Muscle of leg (tissue), 11 donors: ENCODE results near the gene CD300LF. TPM values are rescaled to one million over a fixed set of nuclear protein-coding genes. Genes with fewer than 3 reads are reported as not detected.
A peak's percentile ranks its signal among the peaks of the same experiment; 100 is the strongest.

Source experiments
- DNase-seq: peaks from one replicate; pipeline ENCODE4 v3.0.0; 2013
- H3K27ac ChIP-seq: one replicate; pipeline ENCODE4 v1.5.1; 2013; ENCODE audit warnings: mild to moderate bottlenecking, low read length, control low read depth
- H3K27me3 ChIP-seq: one replicate; pipeline ENCODE4 v1.6.1; 2013; ENCODE audit warnings: low read length; ENCODE audit not compliant: control insufficient read depth, insufficient read depth
- H3K36me3 ChIP-seq: one replicate; pipeline ENCODE4 v1.6.1; 2013; ENCODE audit warnings: low read length; ENCODE audit not compliant: control insufficient read depth, insufficient read depth
- H3K4me1 ChIP-seq: one replicate; pipeline ENCODE4 v1.6.1; 2013; ENCODE audit warnings: low read length; ENCODE audit not compliant: control insufficient read depth, insufficient read depth
- H3K4me3 ChIP-seq: one replicate; pipeline ENCODE4 v1.5.1; 2013; ENCODE audit warnings: low read length, control low read depth
- H3K9me3 ChIP-seq: replicated peaks from 2 replicates; pipeline ENCODE4 v1.6.1; 2013; ENCODE audit warnings: low read depth, low read length; ENCODE audit not compliant: control insufficient read depth
- WGBS: methylation state at CpG from one replicate; pipeline ENCODE4 v1.1.5; 2013; ENCODE audit warnings: missing lambda C conversion rate; ENCODE audit not compliant: insufficient coverage; 5-methylcytosine and 5-hydroxymethylcytosine counted together
- polyA plus RNA-seq, 8 donors: library from polyadenylated mRNA; unstranded; fragments of 120-200 nt; gene quantifications; one replicate each; pipeline versions ENCODE4 v1.2.1 to v1.2.3, GENCODE V29; 2013; ENCODE audit warnings: inconsistent platforms in 1 of 8, low replicate concordance in 1 of 8; ENCODE audit not compliant: insufficient read length in 8 of 8, insufficient read depth in 1 of 8
- total RNA-seq: library from RNA; stranded (reverse); fragments of 120-200 nt; gene quantifications from one replicate; pipeline ENCODE4 v1.2.4, GENCODE V29; 2013

CD300LF gene
- total and polyA plus RNA-seq, 9 donors: 0.21 to 0.65 (median 0.45) TPM

DNA sequence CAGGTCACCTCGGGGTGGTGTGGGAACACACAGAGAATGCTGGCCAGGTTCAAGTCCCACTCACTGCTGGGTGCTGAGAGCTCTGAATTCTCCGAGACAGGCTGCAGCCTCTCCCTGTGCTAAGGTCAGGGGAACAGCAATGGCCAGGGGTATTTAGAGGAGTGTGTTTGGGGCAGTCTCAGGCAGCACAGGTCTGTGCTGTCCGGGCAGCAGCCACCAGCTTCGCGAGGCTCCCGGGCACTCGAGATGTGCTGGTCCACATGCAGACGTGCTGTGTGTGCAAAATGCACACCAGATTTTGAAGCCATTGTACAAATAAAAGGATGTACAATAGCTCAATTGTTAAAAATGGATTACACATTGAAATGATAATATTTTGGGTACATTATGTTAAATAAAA, 42.8 kb upstream of the CD300LF start:
- Histone ChIP-seq H3K27me3 (peaks cover 15% of the 10 kb centered on the region), H3K9me3 (no peaks in the 10 kb centered on the region), H3K4me1 (peaks cover 39% of the 10 kb centered on the region), H3K4me3 (no peak overlapping the region), H3K27ac (no peak overlapping the region), H3K36me3 (no peaks in the 10 kb centered on the region)
- 87% methylated on average over 5 of the region's 8 CpGs for WGBS
- DNase-seq: no peak

DNA sequence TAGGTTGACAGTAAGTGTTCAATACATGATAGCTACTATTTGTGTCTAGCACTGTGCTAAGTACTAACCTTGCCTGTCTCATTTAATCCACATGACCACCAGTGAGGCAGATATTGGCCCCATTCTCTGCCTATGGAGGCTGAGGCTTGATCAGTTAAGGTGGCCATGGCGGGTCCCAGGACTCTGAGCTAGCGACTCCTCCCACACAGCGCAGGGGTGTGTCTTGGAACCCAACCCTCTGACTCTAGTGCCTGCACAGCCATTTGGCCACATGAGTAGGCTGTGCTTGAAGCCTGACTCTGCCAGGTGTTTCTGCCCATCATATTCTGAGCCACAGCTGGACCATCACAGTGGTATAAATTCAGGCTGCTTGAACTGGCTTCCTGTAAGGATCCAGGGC, 42.1 kb upstream of the CD300LF start:
- peaks cover 32% of the 10 kb centered on the region for H3K4me1 ChIP-seq
- 81% methylated on average over 3 of the region's 3 CpGs for WGBS

DNA sequence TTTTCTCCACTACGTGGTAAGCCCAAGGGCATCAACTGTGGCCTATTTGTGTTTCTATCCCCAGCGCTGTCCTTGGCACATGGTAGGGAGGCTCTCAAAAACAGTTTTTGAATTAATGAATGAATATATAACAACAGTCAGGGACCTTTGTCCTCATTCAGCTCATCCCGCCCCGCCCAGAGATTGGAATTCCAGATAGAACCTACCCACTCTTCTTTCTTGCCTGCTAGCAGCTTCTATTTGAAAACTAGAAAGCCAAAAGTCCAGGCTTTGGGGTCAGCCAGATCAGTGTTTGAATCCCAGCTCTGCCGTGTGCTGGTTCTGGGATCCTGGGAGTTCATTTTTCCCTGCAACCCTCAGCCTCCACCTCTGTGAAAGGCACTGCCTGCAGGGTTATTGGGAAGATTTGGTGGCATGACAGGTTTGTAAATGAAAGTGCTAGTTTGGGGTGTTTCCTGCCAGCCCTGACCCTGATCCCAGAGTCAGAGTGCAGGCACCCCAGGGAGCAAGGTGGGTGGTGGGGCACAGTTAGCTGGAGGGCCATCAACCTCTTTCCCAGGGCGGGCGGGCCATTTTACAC, 40.2 kb upstream of the CD300LF start:
- Histone ChIP-seq H3K4me3 (no peak overlapping the region), H3K4me1 (peaks cover 22% of the 10 kb centered on the region), H3K9me3 (no peaks in the 10 kb centered on the region), H3K27ac (no peak overlapping the region), H3K36me3 (no peaks in the 10 kb centered on the region), H3K27me3 (peaks cover 39% of the 10 kb centered on the region)
- WGBS: no CpG with 5 or more reads among the region's 7 CpGs
- DNase-seq: no peak

More for the DNA sequence above, 42.1 kb upstream of the CD300LF start:
- DNase-seq: no peak
- no peak overlapping the region for H3K27ac ChIP-seq
- peaks cover 22% of the 10 kb centered on the region for H3K27me3 ChIP-seq
- H3K36me3 ChIP-seq: no peaks in the 10 kb centered on the region
- no peak overlapping the region for H3K4me3 ChIP-seq
- H3K9me3 ChIP-seq: no peaks in the 10 kb centered on the region

DNA sequence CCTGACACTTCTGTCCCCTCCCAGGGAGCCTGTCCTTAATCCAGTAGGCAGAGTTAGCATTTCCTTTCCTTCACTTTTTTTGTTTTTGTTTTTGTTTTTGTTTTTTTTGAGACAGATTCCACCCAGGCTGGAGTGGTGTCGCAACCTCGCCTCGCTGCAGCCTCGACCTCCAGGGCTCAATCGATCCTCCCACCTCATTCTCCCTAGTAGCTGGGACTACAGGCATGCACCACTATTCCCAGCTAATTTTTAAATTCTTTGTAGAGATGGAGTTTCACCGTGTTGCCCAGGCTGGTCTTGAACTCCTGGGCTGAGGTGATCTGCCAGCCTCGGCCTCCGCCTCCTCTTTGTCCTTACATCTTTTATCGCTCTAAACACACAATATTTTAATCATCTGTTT, 39.7 kb upstream of the CD300LF start:
- no CpG with 5 or more reads among the region's 9 CpGs for WGBS
- no peak overlapping the region for H3K4me3 ChIP-seq
- peaks cover 44% of the 10 kb centered on the region for H3K27me3 ChIP-seq
- DNase-seq: no peak
- peaks cover 22% of the 10 kb centered on the region for H3K4me1 ChIP-seq
- H3K27ac ChIP-seq: no peak overlapping the region
- H3K9me3 ChIP-seq: no peaks in the 10 kb centered on the region
- H3K36me3 ChIP-seq: no peaks in the 10 kb centered on the region

DNA sequence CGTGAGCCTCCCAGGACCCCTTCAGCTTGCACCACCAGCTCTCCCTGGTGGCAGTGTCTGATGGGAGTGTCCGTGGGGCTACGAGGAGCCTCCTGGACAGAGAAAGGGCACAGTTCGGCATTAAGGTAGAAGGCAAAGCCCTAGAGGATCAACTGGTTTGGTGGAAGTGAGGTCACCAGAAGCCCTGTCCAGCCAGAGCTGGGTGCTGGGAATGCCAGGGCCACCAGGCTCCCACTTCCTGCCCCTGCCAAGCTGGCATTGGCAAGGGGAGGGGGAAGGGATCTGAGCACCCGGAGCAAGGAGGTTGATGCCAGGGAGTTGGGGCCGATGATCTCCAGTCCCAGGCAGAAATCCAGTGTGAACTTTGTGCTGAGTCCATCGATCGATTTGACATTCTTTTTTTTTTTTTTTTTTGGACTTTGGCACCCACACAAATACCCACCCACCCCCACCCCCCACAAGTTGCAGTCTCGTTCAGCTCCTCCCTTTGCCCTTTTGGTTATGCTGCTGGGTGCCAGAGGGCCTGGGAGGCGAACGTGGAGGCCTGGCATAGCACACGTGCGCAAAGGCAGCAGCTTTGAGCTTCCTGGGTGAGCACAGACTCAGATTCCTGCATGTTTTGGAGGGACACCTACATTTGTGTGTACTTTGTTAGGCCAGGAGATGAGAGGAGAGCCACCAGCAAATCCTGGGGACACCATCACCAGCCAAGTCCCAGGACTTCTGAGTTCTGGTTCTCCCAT, 37.8 kb upstream of the CD300LF start:
- H3K36me3 ChIP-seq: no peaks in the 10 kb centered on the region
- peaks cover 23% of the 10 kb centered on the region for H3K4me1 ChIP-seq
- 78% methylated on average over 11 of the region's 13 CpGs for WGBS
- H3K27me3 ChIP-seq: peaks cover 60% of the 10 kb centered on the region
- DNase-seq: no peak
- H3K27ac ChIP-seq: no peak overlapping the region
- no peak overlapping the region for H3K4me3 ChIP-seq
- no peaks in the 10 kb centered on the region for H3K9me3 ChIP-seq

DNA sequence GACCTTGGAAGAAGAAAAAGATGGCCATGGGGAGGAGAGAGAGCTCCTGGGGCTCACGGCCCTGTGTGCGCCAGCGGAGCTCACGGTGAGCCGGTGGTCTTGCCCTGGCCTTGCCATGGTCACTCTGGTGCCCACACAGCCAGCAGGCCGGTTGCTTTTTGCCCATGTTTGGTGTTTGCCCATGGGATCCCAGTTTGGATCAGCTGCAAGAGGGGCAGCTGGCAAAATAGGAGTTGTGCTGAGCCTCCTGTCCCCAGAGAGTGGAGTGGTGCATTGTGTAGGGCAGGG, 37.3 kb upstream of the CD300LF start:
- Histone ChIP-seq H3K4me1 (peaks cover 25% of the 10 kb centered on the region), H3K27ac (no peak overlapping the region), H3K4me3 (peak overlapping the region; percentile 54), H3K36me3 (no peaks in the 10 kb centered on the region), H3K9me3 (no peaks in the 10 kb centered on the region), H3K27me3 (peaks cover 65% of the 10 kb centered on the region)
- 41% methylated on average over 6 of the region's 6 CpGs for WGBS
- DNase-seq: no peak

DNA sequence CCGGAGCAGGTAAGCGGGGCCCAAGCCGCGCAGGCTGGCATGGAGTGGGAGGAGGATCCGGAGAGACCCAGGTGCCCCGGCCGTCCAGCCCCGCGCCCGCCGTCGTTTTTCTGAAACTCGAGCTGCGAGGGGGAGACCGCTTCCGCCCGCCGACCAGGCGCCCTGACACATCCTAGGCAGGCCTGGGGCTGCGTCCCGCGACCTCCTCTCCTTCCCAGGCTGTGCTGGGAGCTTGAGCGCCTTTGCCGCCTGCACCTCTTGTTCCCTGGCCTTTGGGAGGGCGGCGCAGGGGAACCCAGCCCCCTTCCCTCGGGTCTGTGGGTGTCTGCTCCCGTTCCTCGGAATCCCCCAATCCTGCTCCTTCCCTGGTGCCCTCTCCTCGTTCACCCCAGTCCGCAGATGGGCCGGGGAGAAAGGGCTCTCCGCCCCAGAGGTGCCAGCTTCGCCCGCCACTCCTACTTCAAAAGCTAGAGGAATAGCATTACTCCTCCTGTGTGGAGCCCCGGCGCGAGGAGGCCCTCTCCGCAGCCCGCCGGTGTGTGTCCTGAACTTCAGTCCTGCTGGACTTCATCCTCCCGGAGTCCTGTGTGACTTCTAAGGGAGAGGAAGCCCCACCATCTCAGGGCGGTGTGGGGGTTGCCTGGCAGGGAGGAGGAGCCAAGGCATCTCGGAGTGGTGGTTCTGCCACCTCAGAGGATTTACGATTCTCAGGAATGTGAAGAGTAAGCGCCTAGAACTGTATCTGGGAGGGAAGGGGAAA, 36.7 kb upstream of the CD300LF start:
- H3K4me3 ChIP-seq: peak overlapping the region; percentile 54
- H3K36me3 ChIP-seq: no peaks in the 10 kb centered on the region
- peaks cover 68% of the 10 kb centered on the region for H3K27me3 ChIP-seq
- H3K9me3 ChIP-seq: no peaks in the 10 kb centered on the region
- 3% methylated on average over 42 of the region's 46 CpGs for WGBS
- H3K4me1 ChIP-seq: peaks cover 30% of the 10 kb centered on the region
- no peak for DNase-seq
- H3K27ac ChIP-seq: no peak overlapping the region

DNA sequence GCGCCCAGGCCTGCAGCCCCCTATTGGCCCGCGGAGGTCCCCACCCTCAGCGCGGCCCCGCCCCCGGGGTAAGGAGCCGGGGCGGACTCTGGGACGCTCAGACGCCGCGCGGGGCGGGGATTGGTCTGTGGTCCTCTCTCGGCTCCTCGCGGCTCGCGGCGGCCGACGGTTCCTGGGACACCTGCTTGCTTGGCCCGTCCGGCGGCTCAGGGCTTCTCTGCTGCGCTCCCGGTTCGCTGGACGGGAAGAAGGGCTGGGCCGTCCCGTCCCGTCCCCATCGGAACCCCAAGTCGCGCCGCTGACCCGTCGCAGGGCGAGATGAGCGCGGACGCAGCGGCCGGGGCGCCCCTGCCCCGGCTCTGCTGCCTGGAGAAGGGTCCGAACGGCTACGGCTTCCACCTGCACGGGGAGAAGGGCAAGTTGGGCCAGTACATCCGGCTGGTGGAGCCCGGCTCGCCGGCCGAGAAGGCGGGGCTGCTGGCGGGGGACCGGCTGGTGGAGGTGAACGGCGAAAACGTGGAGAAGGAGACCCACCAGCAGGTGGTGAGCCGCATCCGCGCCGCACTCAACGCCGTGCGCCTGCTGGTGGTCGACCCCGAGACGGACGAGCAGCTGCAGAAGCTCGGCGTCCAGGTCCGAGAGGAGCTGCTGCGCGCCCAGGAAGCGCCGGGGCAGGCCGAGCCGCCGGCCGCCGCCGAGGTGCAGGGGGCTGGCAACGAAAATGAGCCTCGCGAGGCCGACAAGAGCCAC, 36.0 kb upstream of the CD300LF start, which contains the start of gene NHERF1:
TSS of gene NHERF1 (plus strand) at position 100 of the 750 bp plus-strand sequence. CDS start at position 319, 219 bp downstream.
- Histone ChIP-seq H3K27ac (no peak within 1 kb of the TSS), H3K9me3 (no peaks in the 10 kb centered on the region), H3K27me3 (peaks cover 74% of the 10 kb centered on the region), H3K36me3 (no peaks in the 10 kb centered on the region), H3K4me3 (peak within 1 kb of the TSS; percentile 54), H3K4me1 (peaks cover 31% of the 10 kb centered on the region)
- peak; percentile 97 for DNase-seq
- under 1% methylated on average over 89 of the region's 90 CpGs for WGBS

DNA sequence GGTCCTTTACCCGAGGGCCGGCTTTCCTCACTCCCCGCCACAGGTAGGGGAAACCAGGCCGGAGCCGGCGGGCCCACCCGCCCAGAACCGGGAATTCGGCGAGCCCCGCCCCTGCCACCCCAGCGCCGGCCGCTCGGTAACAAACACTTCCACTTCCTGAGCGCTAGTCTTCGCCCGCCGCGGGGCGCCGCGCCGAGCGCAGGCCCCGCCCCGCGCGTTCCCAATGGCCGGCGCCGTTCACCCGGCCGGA, 35.5 kb upstream of the CD300LF start:
- DNase-seq: no peak
- 0% methylated on average over 34 of the region's 34 CpGs for WGBS
- Histone ChIP-seq H3K4me1 (peaks cover 31% of the 10 kb centered on the region), H3K4me3 (peak overlapping the region; percentile 51), H3K27ac (no peak overlapping the region), H3K9me3 (no peaks in the 10 kb centered on the region), H3K36me3 (no peaks in the 10 kb centered on the region), H3K27me3 (peaks cover 73% of the 10 kb centered on the region)

DNA sequence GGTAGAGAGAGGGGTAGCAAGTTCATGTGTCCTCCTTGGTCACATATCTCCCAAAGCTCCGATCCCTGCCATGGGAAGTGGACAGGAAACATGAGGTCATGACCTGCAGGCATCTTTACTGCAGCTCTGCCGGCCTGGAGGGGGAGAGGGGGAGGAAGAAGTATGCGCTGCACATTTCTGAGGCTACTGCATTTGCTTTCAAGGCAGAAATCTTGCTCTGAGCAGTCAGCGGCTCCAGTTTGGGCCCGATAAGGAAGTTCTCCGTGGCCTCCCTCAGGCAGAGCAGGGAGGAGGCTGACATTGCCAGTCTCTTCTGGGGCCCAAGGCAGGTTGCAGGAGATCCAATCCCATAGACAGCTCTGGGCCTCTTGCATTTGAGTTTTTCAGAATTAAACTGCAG, 34.2 kb upstream of the CD300LF start:
- H3K27ac ChIP-seq: peak overlapping the region; percentile 29
- no peak overlapping the region for H3K4me3 ChIP-seq
- no peaks in the 10 kb centered on the region for H3K9me3 ChIP-seq
- peak; percentile 57 for DNase-seq
- H3K4me1 ChIP-seq: peaks cover 36% of the 10 kb centered on the region
- WGBS: 14% methylated on average over 4 of the region's 6 CpGs
- H3K27me3 ChIP-seq: peaks cover 71% of the 10 kb centered on the region
- H3K36me3 ChIP-seq: no peaks in the 10 kb centered on the region
